GM23248 (cell line): ENCODE data around the gene TRAP1. TPM values are rescaled to one million over a fixed set of nuclear protein-coding genes. Genes with fewer than 3 reads are reported as not detected.
"Not testable (repeated sequence)": the region's sequence is repeated elsewhere in the genome, so short reads cannot be mapped to it uniquely, and the experiment has no call there.

Experiments used
- DNase-seq: peaks from one replicate; pipeline ENCODE4 v3.0.0-alpha.2; 2015
- H2AFZ ChIP-seq: fragments of 200-600 bp; sonication (generic); 2 replicates; pipeline ENCODE4 v1.6.1; 2016; ENCODE audit warnings: antibody characterized with exemption
- H3F3A ChIP-seq: fragments of 200-600 bp; sonication (generic); 2 replicates; pipeline ENCODE4 v1.6.1; 2016; ENCODE audit warnings: mild to moderate bottlenecking, antibody characterized with exemption, mixed run types; ENCODE audit not compliant: insufficient read depth
- H3K27ac ChIP-seq: fragments of 200-600 bp; sonication (generic); 2 replicates; pipeline ENCODE4 v1.5.1; 2016; ENCODE audit warnings: mild to moderate bottlenecking
- H3K27me3 ChIP-seq: fragments of 200-600 bp; sonication (generic); replicated peaks from 2 replicates; pipeline ENCODE4 v1.6.1; 2016; ENCODE audit warnings: mild to moderate bottlenecking; ENCODE audit not compliant: insufficient read depth
- H3K36me3 ChIP-seq: fragments of 200-600 bp; sonication (generic); 2 replicates; pipeline ENCODE4 v1.6.1; 2016; ENCODE audit warnings: low read depth, mild to moderate bottlenecking
- H3K4me1 ChIP-seq: fragments of 200-600 bp; sonication (generic); 2 replicates; pipeline ENCODE4 v1.6.1; 2016; ENCODE audit warnings: mild to moderate bottlenecking; ENCODE audit not compliant: insufficient read depth
- H3K4me2 ChIP-seq: fragments of 200-600 bp; sonication (generic); one replicate; pipeline ENCODE4 v1.6.1; 2016; ENCODE audit warnings: mild to moderate bottlenecking; ENCODE audit not compliant: unreplicated experiment
- H3K4me3 ChIP-seq: fragments of 200-600 bp; sonication (generic); 2 replicates; pipeline ENCODE4 v1.5.1; 2016; ENCODE audit warnings: mild to moderate bottlenecking
- H3K79me2 ChIP-seq: fragments of 200-600 bp; sonication (generic); 2 replicates; pipeline ENCODE4 v1.6.1; 2016; ENCODE audit warnings: mild to moderate bottlenecking; ENCODE audit not compliant: insufficient read depth
- H3K9ac ChIP-seq: fragments of 200-600 bp; sonication (generic); 2 replicates; pipeline ENCODE4 v1.6.1; 2016; ENCODE audit warnings: mild to moderate bottlenecking
- H3K9me2 ChIP-seq: fragments of 200-600 bp; sonication (generic); 2 replicates; pipeline ENCODE4 v1.6.1; 2016; ENCODE audit warnings: mixed run types, mild to moderate bottlenecking, moderate library complexity; ENCODE audit not compliant: insufficient read depth
- H3K9me3 ChIP-seq: fragments of 200-600 bp; sonication (generic); one replicate; pipeline ENCODE4 v1.6.1; 2017; ENCODE audit warnings: low read depth
- H4K20me1 ChIP-seq: fragments of 200-600 bp; sonication (generic); 2 replicates; pipeline ENCODE4 v1.6.0; 2016; ENCODE audit not compliant: insufficient read depth
- EZH2 ChIP-seq: fragments of 200-600 bp; sonication (generic); IDR thresholded peaks from 2 replicates; pipeline ENCODE4 v1.6.1; 2018; ENCODE audit warnings: antibody characterized with exemption, mild to moderate bottlenecking; ENCODE audit not compliant: insufficient read depth, poor library complexity, severe bottlenecking
- EZH2phosphoT487 ChIP-seq: fragments of 200-600 bp; sonication (generic); IDR thresholded peaks from 2 replicates; pipeline ENCODE4 v1.6.1; 2018; ENCODE audit warnings: antibody characterized with exemption, moderate library complexity, mild to moderate bottlenecking, low read depth; ENCODE audit not compliant: insufficient read depth
- WGBS, 2 experiments: methylation state at CpG; one replicate each; pipeline ENCODE4 v1.1.6; 2015 to 2017; ENCODE audit warnings: low lambda C conversion rate in 2 of 2, low coverage in 1 of 2; ENCODE audit errors: missing lambda C conversion rate in 2 of 2; 5-methylcytosine and 5-hydroxymethylcytosine counted together
- in situ Hi-C: fragments of 300-500 bp; cut with MboI; formaldehyde crosslinking; loops from 2 replicates; pipeline ENCODE4 v1.15.0; 2020
- polyA plus RNA-seq: library from polyadenylated mRNA; unstranded; fragments of >200 nt; fragmentation: Nextera tagmentation; extraction: Ambion mirVana; gene quantifications from 2 replicates; pipeline ENCODE4 v1.2.1, GENCODE V29; 2016
- total RNA-seq: library from RNA; depleted of rRNA; stranded (reverse); fragments of >200 nt; shearing (Covaris generic); gene quantifications from 2 replicates; pipeline ENCODE4 v1.2.3, GENCODE V29; 2014; rRNA removed

The TRAP1 gene
- total and polyA plus RNA-seq, 2 experiments from 2014 or later, result 56.6 to 73.4 TPM

DNA sequence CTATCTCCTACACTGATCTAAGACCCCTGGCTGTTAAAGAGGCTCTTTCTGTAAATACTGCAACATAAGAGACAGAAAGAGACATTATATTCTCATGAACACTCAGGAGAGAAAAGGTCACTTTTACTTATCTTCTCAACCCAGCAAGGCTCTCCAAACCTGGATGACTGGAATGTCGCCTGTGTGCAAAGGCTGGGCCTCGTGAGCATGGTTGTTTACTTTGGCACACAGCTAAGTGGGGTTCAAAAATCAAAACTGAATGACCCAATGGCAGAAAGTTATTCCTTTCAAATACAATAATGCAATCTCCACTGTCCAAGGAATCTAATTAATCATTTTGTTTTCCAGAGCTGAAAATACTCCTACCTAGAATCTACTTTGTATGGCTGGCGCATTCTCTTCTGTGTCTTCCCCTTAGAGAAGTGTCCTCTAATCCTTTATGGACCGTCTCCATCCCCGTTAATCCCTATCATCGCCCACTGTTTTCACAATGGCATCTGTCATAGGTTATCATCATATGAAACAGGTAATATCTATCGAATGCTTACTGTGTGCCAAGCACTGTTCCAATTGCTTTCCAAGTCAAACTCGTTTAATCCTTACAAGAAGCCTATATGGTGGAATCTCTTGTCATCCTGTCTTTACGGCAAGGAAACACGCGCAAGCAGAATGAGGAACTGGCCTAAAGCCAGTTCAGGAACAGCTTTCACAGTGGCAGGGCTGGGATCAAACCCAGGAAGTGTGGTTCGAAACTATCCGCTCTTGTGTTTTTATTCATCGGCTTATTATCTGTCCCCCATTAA lies 107.2 kb downstream of the TRAP1 start:
- peak overlapping the region; percentile 81 for H3K9ac ChIP-seq
- peak overlapping the region; percentile 88 for H3K4me2 ChIP-seq
- H3K79me2 ChIP-seq, result peaks cover 34% of the 10 kb centered on the region
- peak; percentile 15 for DNase-seq
- H3K4me1 ChIP-seq, result 0 out of 2 replicates have a peak, but pooled peaks cover 5% of the 10 kb centered on the region
- in situ Hi-C loops, result no loop called here
- H3F3A ChIP-seq, result no peaks in the 10 kb centered on the region
- no peaks in the 10 kb centered on the region for H3K9me3 ChIP-seq
- peak overlapping the region; percentile 93 for H3K4me3 ChIP-seq
- H3K9me2 ChIP-seq, result no peaks in the 10 kb centered on the region
- no peak overlapping the region for H3K27ac ChIP-seq
- no peak for TF ChIP-seq EZH2phosphoT487
- TF ChIP-seq EZH2, result no peak
- H3K27me3 ChIP-seq, result no peaks in the 10 kb centered on the region
- H3K36me3 ChIP-seq, result no peaks in the 10 kb centered on the region
- H2AFZ ChIP-seq, result peak overlapping the region; percentile 98
- no peaks in the 10 kb centered on the region for H4K20me1 ChIP-seq
- 69 to 70% methylated on average over 14 of the region's 14 CpGs for WGBS, 2 experiments

DNA sequence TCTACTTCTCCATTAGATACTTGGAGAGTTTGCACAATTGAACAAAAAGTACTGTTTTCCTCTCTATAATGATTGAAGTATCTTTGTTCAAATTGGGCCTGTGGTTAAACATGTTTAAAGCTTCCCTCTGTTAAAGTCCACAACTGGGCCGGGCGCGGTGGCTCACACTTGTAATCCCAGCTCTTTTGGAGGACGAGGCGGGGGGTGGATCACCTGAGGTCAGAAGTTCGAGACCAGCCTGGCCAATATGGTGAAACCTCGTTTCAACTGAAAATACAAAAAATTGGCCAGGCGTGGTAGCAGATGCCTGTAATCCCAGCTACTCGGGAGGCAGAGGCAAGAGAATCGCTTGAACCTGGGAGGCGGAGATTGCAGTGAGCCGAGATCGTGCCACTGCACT lies 108.3 kb downstream of the TRAP1 start:
- H3K9me2 ChIP-seq, H3K4me2 ChIP-seq, H3K4me3 ChIP-seq, H3K27me3 ChIP-seq, H2AFZ ChIP-seq, H3K36me3 ChIP-seq, H3F3A ChIP-seq, DNase-seq, in situ Hi-C loops, H4K20me1 ChIP-seq, H3K9ac ChIP-seq, H3K9me3 ChIP-seq, H3K4me1 ChIP-seq, H3K27ac ChIP-seq: not testable (repeated sequence)
- 91% methylated on average over 13 of the region's 13 CpGs for WGBS, 2 experiments
- peaks cover 23% of the 10 kb centered on the region for H3K79me2 ChIP-seq

DNA sequence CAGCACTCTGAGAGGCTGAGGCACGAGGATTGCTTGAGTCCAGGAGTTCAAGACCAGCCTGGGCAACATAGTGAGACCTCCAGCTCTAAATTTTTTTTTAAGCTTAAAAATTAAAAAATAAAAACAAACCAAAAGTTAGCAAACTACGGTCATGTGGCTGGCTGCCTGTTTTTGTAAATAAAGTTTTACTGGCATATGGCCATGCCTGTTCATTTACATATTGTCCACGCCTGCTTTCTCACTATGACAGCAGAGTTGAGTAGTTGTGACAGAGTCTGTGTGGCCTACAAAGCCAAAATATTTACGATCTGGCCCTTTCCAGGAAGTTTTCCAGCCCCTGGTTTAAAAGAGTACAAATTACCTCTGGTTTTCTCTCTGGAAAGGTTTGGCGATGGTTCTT lies 109.3 kb downstream of the TRAP1 start:
- in situ Hi-C loops, result no loop called here
- Histone ChIP-seq H4K20me1 (no peaks in the 10 kb centered on the region), H3K4me1 (0 out of 2 replicates have a peak, but pooled peaks cover 5% of the 10 kb centered on the region), H3K79me2 (peaks cover 15% of the 10 kb centered on the region), H2AFZ (no peak overlapping the region), H3K9me3 (no peaks in the 10 kb centered on the region), H3K36me3 (no peaks in the 10 kb centered on the region), H3K4me2 (no peak overlapping the region), H3K9me2 (no peaks in the 10 kb centered on the region), H3F3A (no peaks in the 10 kb centered on the region), H3K27me3 (no peaks in the 10 kb centered on the region), H3K4me3 (no peak overlapping the region), H3K9ac (no peak overlapping the region), H3K27ac (no peak overlapping the region)
- no peak for DNase-seq
- no peak for TF ChIP-seq EZH2
- TF ChIP-seq EZH2phosphoT487, result no peak
- 61 to 69% methylated on average over 5 of the region's 5 CpGs for WGBS, 2 experiments

Other genes starting within 250 kb of the TRAP1 start
- gene C16orf90, start 222.0 kb downstream of the TRAP1 start, total RNA-seq, result not detected in 2 replicates
- not detected in 2 replicates for gene C16orf90, start 222.0 kb downstream of the TRAP1 start, polyA plus RNA-seq
- 19.3 and 28.5 TPM in 2 replicates for gene CLUAP1, start 216.5 kb downstream of the TRAP1 start, total RNA-seq
- 33.3 and 37.8 TPM in 2 replicates for gene CLUAP1, start 216.5 kb downstream of the TRAP1 start, polyA plus RNA-seq
- not detected in 2 replicates for gene NLRC3, start 140.1 kb downstream of the TRAP1 start, total RNA-seq
- 0.11 and 0.22 TPM in 2 replicates for gene NLRC3, start 140.1 kb downstream of the TRAP1 start, polyA plus RNA-seq
- 2.3 and 6.2 TPM in 2 replicates for gene SLX4, start 105.9 kb downstream of the TRAP1 start, total RNA-seq
- 1.9 and 2.0 TPM in 2 replicates for gene SLX4, start 105.9 kb downstream of the TRAP1 start, polyA plus RNA-seq
- 4.3 and 6.7 TPM in 2 replicates for gene DNASE1, start 62.8 kb downstream of the TRAP1 start, total RNA-seq
- 3.4 and 4.2 TPM in 2 replicates for gene DNASE1, start 62.8 kb downstream of the TRAP1 start, polyA plus RNA-seq
- 11.9 and 25.5 TPM in 2 replicates for gene CREBBP, start 163.2 kb upstream of the TRAP1 start, total RNA-seq
- gene CREBBP, start 163.2 kb upstream of the TRAP1 start, polyA plus RNA-seq, result 7.8 and 11.7 TPM in 2 replicates